DOHH2 (cell line): ENCODE measurements around the gene ABHD3.

Experiments used
- H3F3A ChIP-seq: fragments of 200-600 bp; sonication (generic), shearing (Covaris generic); 2 replicates; pipeline ENCODE4 v1.6.0; 2016; ENCODE audit warnings: antibody characterized with exemption, mild to moderate bottlenecking; ENCODE audit not compliant: control insufficient read depth, insufficient read depth
- H3K27ac ChIP-seq: fragments of 200-600 bp; sonication (generic); 2 replicates; pipeline ENCODE4 v1.5.1; 2014; ENCODE audit warnings: low read depth, mild to moderate bottlenecking, low read length, moderate library complexity
- H3K27me3 ChIP-seq: fragments of 200-600 bp; sonication (generic); 2 replicates; pipeline ENCODE4 v1.6.1; 2014; ENCODE audit warnings: mild to moderate bottlenecking, low read length, mixed read lengths; ENCODE audit not compliant: control insufficient read depth
- H3K36me3 ChIP-seq: fragments of 200-600 bp; sonication (generic); 2 replicates; pipeline ENCODE4 v1.6.1; 2014; ENCODE audit warnings: mild to moderate bottlenecking, low read length, moderate library complexity, mixed read lengths; ENCODE audit not compliant: control insufficient read depth
- H3K4me1 ChIP-seq: fragments of 200-600 bp; sonication (generic); 2 replicates; pipeline ENCODE4 v1.6.1; 2014; ENCODE audit warnings: mild to moderate bottlenecking, low read length, mixed read lengths; ENCODE audit not compliant: control insufficient read depth
- H3K4me2 ChIP-seq: fragments of 200-600 bp; sonication (generic); 2 replicates; pipeline ENCODE4 v1.6.0; 2014; ENCODE audit warnings: mild to moderate bottlenecking, low read length, moderate library complexity
- H3K4me3 ChIP-seq: fragments of 200-600 bp; sonication (generic); 2 replicates; pipeline ENCODE4 v1.5.1; 2014; ENCODE audit warnings: mild to moderate bottlenecking, low read length, mixed read lengths
- H3K79me2 ChIP-seq: fragments of 200-600 bp; sonication (generic); 2 replicates; pipeline ENCODE4 v1.6.1; 2014; ENCODE audit warnings: mild to moderate bottlenecking, low read length, mixed read lengths; ENCODE audit not compliant: control insufficient read depth
- H3K9me2 ChIP-seq: fragments of 200-600 bp; sonication (generic); replicated peaks from 2 replicates; pipeline ENCODE4 v1.6.1; 2014; ENCODE audit warnings: mild to moderate bottlenecking, low read length, mixed read lengths; ENCODE audit not compliant: control insufficient read depth
- H3K9me3 ChIP-seq: fragments of 200-600 bp; sonication (generic); 2 replicates; pipeline ENCODE4 v1.6.1; 2014; ENCODE audit warnings: antibody characterized with exemption, low read length, mixed read lengths; ENCODE audit not compliant: control insufficient read depth, insufficient read depth
- H4K20me1 ChIP-seq: fragments of 200-600 bp; sonication (generic); 2 replicates; pipeline ENCODE4 v1.6.0; 2014; ENCODE audit warnings: low read depth, mild to moderate bottlenecking, antibody characterized with exemption, low read length, moderate library complexity; ENCODE audit not compliant: control insufficient read depth, insufficient read depth
- CTCF ChIP-seq: fragments of 200-600 bp; sonication (generic); IDR thresholded peaks from one replicate; pipeline ENCODE4 v1.5.1; 2014; ENCODE audit warnings: antibody characterized with exemption, mild to moderate bottlenecking, low read depth, low read length; ENCODE audit not compliant: poor library complexity, severe bottlenecking
- EZH2phosphoT487 ChIP-seq: fragments of 200-600 bp; sonication (generic); IDR thresholded peaks from 2 replicates; pipeline ENCODE4 v1.6.1; 2017; ENCODE audit warnings: borderline replicate concordance, mild to moderate bottlenecking, antibody characterized with exemption, low read length, moderate library complexity, mixed read lengths

ABHD3 gene

GRCh38 chr18:21702602-21703001, 2.0 kb downstream of the ABHD3 start:
- peaks cover 60% of the 10 kb centered on the region for H3K79me2 ChIP-seq
- TF ChIP-seq CTCF, result no peak
- no peak for TF ChIP-seq EZH2phosphoT487
- H3F3A ChIP-seq, result peaks cover 6% of the 10 kb centered on the region; the same call in 1 of the 2 replicates
- peak overlapping the region; percentile 77 for H3K4me2 ChIP-seq
- peaks cover 45% of the 10 kb centered on the region for H3K4me1 ChIP-seq
- H4K20me1 ChIP-seq, result 0 out of 2 replicates have a peak, but pooled peaks cover 4% of the 10 kb centered on the region
- peak overlapping the region; percentile 73 for H3K27ac ChIP-seq
- peak overlapping the region; percentile 95 for H3K4me3 ChIP-seq
- H3K27me3 ChIP-seq, result no peaks in the 10 kb centered on the region
- H3K9me2 ChIP-seq, result no peaks in the 10 kb centered on the region
- peaks cover 56% of the 10 kb centered on the region for H3K36me3 ChIP-seq
- H3K9me3 ChIP-seq, result no peaks in the 10 kb centered on the region

- H3K4me3 ChIP-seq, result peak overlapping the region; percentile 95
- no peaks in the 10 kb centered on the region for H3K27me3 ChIP-seq
- TF ChIP-seq CTCF (no peak), EZH2phosphoT487 (no peak)
- H3K9me2 ChIP-seq, result no peaks in the 10 kb centered on the region
- peaks cover 60% of the 10 kb centered on the region for H3K79me2 ChIP-seq
- no peaks in the 10 kb centered on the region for H3K9me3 ChIP-seq
- peaks cover 45% of the 10 kb centered on the region for H3K4me1 ChIP-seq
- 0 out of 2 replicates have a peak, but pooled peaks cover 4% of the 10 kb centered on the region for H4K20me1 ChIP-seq
- peaks cover 6% of the 10 kb centered on the region; the same call in 1 of the 2 replicates for H3F3A ChIP-seq
- peak overlapping the region; percentile 73 for H3K27ac ChIP-seq
- H3K4me2 ChIP-seq, result peak overlapping the region; percentile 77
- peaks cover 63% of the 10 kb centered on the region for H3K36me3 ChIP-seq
These were observed 3.0 kb downstream of the ABHD3 start for GRCh38 chr18:21701621-21702020.

- no peaks in the 10 kb centered on the region for H3K27me3 ChIP-seq
- H3K4me3 ChIP-seq, result no peak overlapping the region
- H3K27ac ChIP-seq, result peak overlapping the region; percentile 73; the same call in 1 of the 2 replicates
- TF ChIP-seq CTCF (no peak), EZH2phosphoT487 (no peak)
- H3K79me2 ChIP-seq, result peaks cover 57% of the 10 kb centered on the region
- no peaks in the 10 kb centered on the region for H3K9me2 ChIP-seq
- no peak overlapping the region for H3K4me2 ChIP-seq
- peaks cover 65% of the 10 kb centered on the region for H3K36me3 ChIP-seq
- H3K4me1 ChIP-seq, result peaks cover 42% of the 10 kb centered on the region
- H3K9me3 ChIP-seq, result no peaks in the 10 kb centered on the region
- 0 out of 2 replicates have a peak, but pooled peaks cover 4% of the 10 kb centered on the region for H4K20me1 ChIP-seq
- H3F3A ChIP-seq, result peaks cover 6% of the 10 kb centered on the region; the same call in 1 of the 2 replicates
These were observed 4.0 kb downstream of the ABHD3 start for GRCh38 chr18:21700528-21701075.
